ENCODE results near the gene HP1BP3.
"Not testable (repeated sequence)": the region's sequence is repeated elsewhere in the genome, so short reads cannot be mapped to it uniquely, and the experiment has no call there.

HP1BP3 gene

GRCh38 chr1:20787029-20787839 is at the start of gene HP1BP3:
HP1BP3 (minus strand) TSS chr1:20787307; CDS start chr1:20780440, 6,867 bp downstream.
- no peaks in the 10 kb centered on the region for H3K36me3 Mint-ChIP-seq
- peak within 1 kb of the TSS; percentile 93 for H3K4me3 Mint-ChIP-seq
- H3K4me1 Mint-ChIP-seq, result peaks cover 31% of the 10 kb centered on the region
- H3K27ac Mint-ChIP-seq, result peak within 1 kb of the TSS; percentile 96
- H3K9me3 Mint-ChIP-seq, result no peaks in the 10 kb centered on the region
- no peaks in the 10 kb centered on the region for H3K27me3 Mint-ChIP-seq

DNA sequence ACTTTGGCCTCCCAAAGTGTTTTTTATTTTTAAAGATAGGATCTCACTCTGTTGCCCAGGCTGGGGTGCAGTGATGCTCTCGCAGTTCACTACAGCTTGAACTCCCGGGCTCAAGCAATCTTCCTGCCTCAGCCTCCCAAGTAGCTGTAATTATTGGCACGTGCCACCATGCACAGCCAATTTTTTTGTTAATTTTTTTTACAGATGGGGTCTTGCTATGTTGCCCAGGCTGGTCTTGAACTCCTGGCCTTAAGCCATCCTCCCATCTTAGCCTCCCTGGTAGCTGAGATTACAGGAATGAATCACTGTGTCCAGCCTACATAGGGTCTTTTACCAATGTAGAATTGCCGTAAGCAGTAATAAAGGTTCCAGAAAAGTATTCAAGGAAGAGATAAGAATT is 49.1 kb upstream of the HP1BP3 start:
- no peaks in the 10 kb centered on the region for H3K27me3 Mint-ChIP-seq
- no peak overlapping the region for H3K4me3 Mint-ChIP-seq
- H3K36me3 Mint-ChIP-seq, result peaks cover 23% of the 10 kb centered on the region
- no peaks in the 10 kb centered on the region for H3K4me1 Mint-ChIP-seq
- peak overlapping the region; percentile 55 for H3K27ac Mint-ChIP-seq
- peaks cover 4% of the 10 kb centered on the region for H3K9me3 Mint-ChIP-seq

- Mint-ChIP-seq H3K27me3 (no peaks in the 10 kb centered on the region), H3K4me3 (no peak overlapping the region), H3K27ac (no peak overlapping the region), H3K36me3 (peaks cover 21% of the 10 kb centered on the region), H3K4me1 (no peaks in the 10 kb centered on the region), H3K9me3 (peaks cover 4% of the 10 kb centered on the region)
Measured at GRCh38 chr1:20834780-20835179, 47.7 kb upstream of the HP1BP3 start.

GRCh38 chr1:20834192-20834591 is 47.1 kb upstream of the HP1BP3 start:
- H3K27me3 Mint-ChIP-seq, result no peaks in the 10 kb centered on the region
- no peak overlapping the region for H3K4me3 Mint-ChIP-seq
- no peaks in the 10 kb centered on the region for H3K4me1 Mint-ChIP-seq
- H3K27ac Mint-ChIP-seq, result no peak overlapping the region
- peaks cover 21% of the 10 kb centered on the region for H3K36me3 Mint-ChIP-seq
- H3K9me3 Mint-ChIP-seq, result peaks cover 4% of the 10 kb centered on the region

DNA sequence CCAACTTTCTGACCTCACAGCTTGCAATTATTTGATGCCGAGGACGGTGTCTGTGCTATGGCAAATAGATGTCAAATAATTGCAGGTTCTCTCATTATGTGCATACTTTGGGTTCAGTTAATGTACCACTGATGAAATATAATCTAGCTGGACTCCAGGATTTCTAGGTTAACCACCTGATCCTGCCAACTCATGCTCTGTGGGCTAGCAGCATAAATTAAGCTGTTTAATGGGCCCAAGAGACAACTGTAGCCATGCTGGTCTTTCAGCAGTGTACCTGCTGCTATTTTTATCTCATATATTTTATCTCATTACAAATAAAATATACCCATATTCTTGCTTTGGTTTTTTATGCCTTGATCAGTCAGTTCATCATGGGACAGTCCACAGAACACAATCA is 43.3 kb upstream of the HP1BP3 start:
- no peaks in the 10 kb centered on the region for H3K4me1 Mint-ChIP-seq
- peaks cover 4% of the 10 kb centered on the region for H3K9me3 Mint-ChIP-seq
- H3K4me3 Mint-ChIP-seq, result no peak overlapping the region
- H3K36me3 Mint-ChIP-seq, result peaks cover 23% of the 10 kb centered on the region
- no peaks in the 10 kb centered on the region for H3K27me3 Mint-ChIP-seq
- no peak overlapping the region for H3K27ac Mint-ChIP-seq

DNA sequence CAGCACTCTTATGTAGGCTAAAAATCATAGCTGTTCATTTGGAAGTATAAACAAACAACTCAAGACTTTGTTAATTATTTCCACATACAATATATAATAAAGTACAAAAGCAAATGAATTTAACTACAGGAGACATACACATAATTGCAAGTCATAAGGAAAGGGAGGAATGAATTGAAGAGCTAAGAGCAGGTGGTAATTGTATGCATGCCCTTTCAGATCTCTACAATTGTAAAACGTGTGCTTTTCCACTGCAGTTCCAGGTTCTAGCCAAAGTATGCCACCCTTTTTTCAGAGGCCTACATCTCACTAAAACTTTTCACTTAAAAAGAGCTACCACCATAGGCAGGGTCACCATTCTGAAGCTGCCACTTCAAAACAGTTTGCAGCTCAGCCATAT is 42.8 kb upstream of the HP1BP3 start:
- no peaks in the 10 kb centered on the region for H3K4me1 Mint-ChIP-seq
- no peak overlapping the region for H3K4me3 Mint-ChIP-seq
- peaks cover 19% of the 10 kb centered on the region for H3K36me3 Mint-ChIP-seq
- H3K27me3 Mint-ChIP-seq, result no peaks in the 10 kb centered on the region
- H3K9me3 Mint-ChIP-seq, result peaks cover 4% of the 10 kb centered on the region
- H3K27ac Mint-ChIP-seq, result no peak overlapping the region

DNA sequence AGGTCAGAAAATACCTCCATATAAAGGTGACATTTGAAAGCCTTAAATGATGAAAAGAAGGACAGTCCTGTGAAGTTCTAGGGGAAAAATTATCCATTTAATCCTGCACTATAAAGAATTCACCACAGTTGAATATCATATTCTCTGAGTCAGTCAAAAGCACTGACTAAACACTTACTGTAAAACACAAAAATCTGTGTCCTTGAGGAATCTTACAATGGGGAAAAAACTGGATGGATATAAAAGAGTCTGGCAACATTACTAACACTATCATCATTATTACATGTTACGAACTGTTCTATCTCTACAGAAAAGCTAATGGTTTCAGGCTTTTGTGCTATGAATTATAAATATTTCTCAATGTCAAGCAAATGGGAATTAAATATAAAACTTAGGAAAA is 42.4 kb upstream of the HP1BP3 start:
- Mint-ChIP-seq H3K9me3 (peaks cover under 1% of the 10 kb centered on the region), H3K27me3 (no peaks in the 10 kb centered on the region), H3K4me3 (no peak overlapping the region), H3K4me1 (no peaks in the 10 kb centered on the region), H3K36me3 (peaks cover 15% of the 10 kb centered on the region), H3K27ac (no peak overlapping the region)

DNA sequence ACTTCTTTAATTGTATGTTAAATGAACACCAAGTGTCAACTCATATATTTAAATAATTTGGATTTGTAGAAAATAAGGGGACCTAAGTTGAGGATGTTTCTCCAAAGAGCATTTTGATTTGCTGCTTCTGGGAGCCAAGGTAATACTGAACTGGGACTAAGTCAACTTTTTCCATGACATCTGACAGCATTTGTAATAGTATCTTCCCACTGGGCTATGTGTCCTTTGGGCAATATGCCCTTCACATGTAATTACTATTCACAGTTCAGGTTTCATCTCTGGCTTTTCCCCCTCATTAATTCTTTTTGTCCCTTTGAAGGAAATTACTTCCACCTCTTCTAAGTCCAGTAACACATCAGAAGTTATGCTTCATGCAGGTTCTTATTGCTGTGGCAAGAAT is 36.7 kb upstream of the HP1BP3 start:
- peaks cover 19% of the 10 kb centered on the region for H3K36me3 Mint-ChIP-seq
- H3K4me3 Mint-ChIP-seq, result no peak overlapping the region
- no peaks in the 10 kb centered on the region for H3K27me3 Mint-ChIP-seq
- no peaks in the 10 kb centered on the region for H3K4me1 Mint-ChIP-seq
- no peaks in the 10 kb centered on the region for H3K9me3 Mint-ChIP-seq
- H3K27ac Mint-ChIP-seq, result no peak overlapping the region

DNA sequence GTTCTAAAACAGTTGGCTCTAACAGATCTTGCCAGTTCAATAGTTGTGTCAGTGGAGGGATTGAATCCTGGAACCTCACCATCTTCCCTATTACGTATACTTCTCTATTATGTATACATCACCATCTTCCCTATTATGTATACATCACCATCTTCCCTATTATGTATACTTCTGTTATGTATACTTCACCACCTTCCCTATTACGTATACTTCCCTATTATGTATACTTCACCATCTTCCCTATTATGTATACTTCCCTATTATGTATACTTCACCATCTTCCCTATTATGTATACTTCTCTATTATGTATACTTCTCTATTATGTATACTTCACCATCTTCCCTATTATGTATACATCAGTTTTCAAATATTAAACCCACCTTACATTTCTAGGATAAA is 34.4 kb upstream of the HP1BP3 start:
- no peak overlapping the region for H3K4me3 Mint-ChIP-seq
- H3K27ac Mint-ChIP-seq, result no peak overlapping the region
- no peaks in the 10 kb centered on the region for H3K9me3 Mint-ChIP-seq
- H3K4me1 Mint-ChIP-seq, result no peaks in the 10 kb centered on the region
- H3K36me3 Mint-ChIP-seq, result peaks cover 13% of the 10 kb centered on the region
- no peaks in the 10 kb centered on the region for H3K27me3 Mint-ChIP-seq

- no peaks in the 10 kb centered on the region for H3K27me3 Mint-ChIP-seq
- H3K4me1 Mint-ChIP-seq, result no peaks in the 10 kb centered on the region
- no peak overlapping the region for H3K4me3 Mint-ChIP-seq
- H3K27ac Mint-ChIP-seq, result no peak overlapping the region
- peaks cover 11% of the 10 kb centered on the region for H3K36me3 Mint-ChIP-seq
- no peaks in the 10 kb centered on the region for H3K9me3 Mint-ChIP-seq
Measured at GRCh38 chr1:20819818-20820217, 32.7 kb upstream of the HP1BP3 start.

DNA sequence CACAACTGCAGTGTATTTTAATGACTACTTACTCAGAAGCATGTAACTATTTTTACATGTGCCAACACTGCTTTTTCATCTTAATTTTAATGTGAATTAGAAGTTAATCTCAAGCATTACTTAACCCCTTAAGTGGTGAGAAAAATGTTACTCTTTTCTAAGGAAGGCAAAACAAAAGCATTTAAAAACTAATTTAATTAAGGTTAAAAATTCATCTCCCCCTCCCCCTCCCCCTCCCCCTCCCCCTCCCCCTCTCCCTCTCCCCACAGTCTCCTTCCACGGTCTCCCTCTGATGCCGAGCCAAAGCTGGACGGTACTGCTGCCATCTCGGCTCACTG is 27.4 kb upstream of the HP1BP3 start:
- Mint-ChIP-seq H3K27ac (no peak overlapping the region), H3K36me3 (peaks cover 3% of the 10 kb centered on the region), H3K4me3 (no peak overlapping the region), H3K27me3 (no peaks in the 10 kb centered on the region), H3K9me3 (no peaks in the 10 kb centered on the region), H3K4me1 (no peaks in the 10 kb centered on the region)

- Mint-ChIP-seq H3K4me3 (no peak overlapping the region), H3K9me3 (no peaks in the 10 kb centered on the region), H3K27ac (no peak overlapping the region), H3K4me1 (no peaks in the 10 kb centered on the region), H3K36me3 (peaks cover 6% of the 10 kb centered on the region), H3K27me3 (no peaks in the 10 kb centered on the region)
Measured at GRCh38 chr1:20811916-20812315, 24.8 kb upstream of the HP1BP3 start.

DNA sequence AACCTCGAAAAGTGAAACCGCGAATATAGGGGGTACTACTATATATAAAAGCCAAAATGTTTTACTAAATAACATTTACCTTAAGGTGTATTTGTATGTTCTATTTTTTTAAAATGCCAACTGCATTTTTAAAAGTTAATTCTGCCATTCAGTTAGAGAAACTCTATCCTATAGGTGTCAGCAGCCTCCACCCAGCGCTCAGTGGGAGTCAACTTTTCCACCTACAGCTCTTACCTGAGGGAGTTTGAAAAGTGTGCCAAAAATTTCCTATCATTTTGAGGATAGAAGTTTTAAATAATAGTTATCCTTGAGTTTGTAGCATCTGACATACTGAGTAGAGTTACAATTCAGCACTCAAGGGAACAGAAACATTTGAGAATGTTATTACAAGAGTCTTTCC is 6.1 kb upstream of the HP1BP3 start:
- H3K4me3 Mint-ChIP-seq, result no peak overlapping the region
- peaks cover 1% of the 10 kb centered on the region for H3K4me1 Mint-ChIP-seq
- no peaks in the 10 kb centered on the region for H3K27me3 Mint-ChIP-seq
- no peaks in the 10 kb centered on the region for H3K36me3 Mint-ChIP-seq
- no peak overlapping the region for H3K27ac Mint-ChIP-seq
- H3K9me3 Mint-ChIP-seq, result no peaks in the 10 kb centered on the region

- Mint-ChIP-seq H3K27me3 (no peaks in the 10 kb centered on the region), H3K4me3 (no peak overlapping the region), H3K27ac (no peak overlapping the region), H3K36me3 (no peaks in the 10 kb centered on the region), H3K9me3 (no peaks in the 10 kb centered on the region), H3K4me1 (peaks cover 9% of the 10 kb centered on the region)
Measured at GRCh38 chr1:20792196-20792595, 5.1 kb upstream of the HP1BP3 start.

DNA sequence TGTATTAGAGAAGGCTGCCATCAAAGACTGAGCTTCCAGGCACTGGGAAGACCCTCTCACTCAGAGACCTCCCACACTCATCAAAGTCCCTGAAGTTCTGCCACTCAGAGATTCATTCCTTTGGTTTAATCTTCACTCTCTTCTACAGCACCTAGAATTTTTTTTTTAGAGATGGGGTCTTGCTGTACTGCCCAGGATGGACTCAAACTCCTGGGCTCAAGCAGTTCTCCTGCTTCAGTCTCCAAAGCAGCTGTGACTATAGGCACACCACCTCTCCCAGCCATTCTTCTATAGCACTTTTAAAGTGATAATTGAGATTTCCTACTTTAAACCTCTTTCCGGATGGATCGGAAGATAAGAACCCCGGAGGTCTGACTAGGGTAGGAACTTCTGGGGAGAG is 3.7 kb upstream of the HP1BP3 start:
- no peak overlapping the region for H3K27ac Mint-ChIP-seq
- no peaks in the 10 kb centered on the region for H3K36me3 Mint-ChIP-seq
- peaks cover 9% of the 10 kb centered on the region for H3K4me1 Mint-ChIP-seq
- H3K27me3 Mint-ChIP-seq, result no peaks in the 10 kb centered on the region
- no peak overlapping the region for H3K4me3 Mint-ChIP-seq
- no peaks in the 10 kb centered on the region for H3K9me3 Mint-ChIP-seq

DNA sequence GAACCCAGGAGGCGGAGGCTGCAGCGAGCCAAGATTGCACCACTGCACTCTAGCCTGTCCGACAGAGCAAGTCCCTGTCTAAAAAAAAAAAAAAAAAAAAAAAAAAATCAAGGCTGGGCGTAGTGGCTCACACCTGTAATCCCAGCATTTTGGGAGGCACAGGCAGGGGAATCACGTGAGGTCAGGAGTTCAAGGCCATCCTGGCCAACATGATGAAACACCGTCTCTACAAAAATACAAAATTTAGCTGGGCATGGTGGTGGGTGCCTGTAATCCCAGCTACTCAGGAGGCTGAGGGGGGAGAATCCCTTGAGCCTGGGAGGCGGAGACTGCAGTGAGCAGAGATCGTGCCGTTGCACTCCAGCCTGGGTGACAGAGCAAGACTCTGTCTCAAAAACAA is 2.5 kb upstream of the HP1BP3 start:
- not testable (repeated sequence) for H3K4me3 Mint-ChIP-seq, H3K27me3 Mint-ChIP-seq, H3K9me3 Mint-ChIP-seq, H3K27ac Mint-ChIP-seq, H3K36me3 Mint-ChIP-seq
- H3K4me1 Mint-ChIP-seq, result peaks cover 13% of the 10 kb centered on the region
